Erythroblast (primary cell): ENCODE data around the gene DENND4C.

ENCODE experiments used
- GATA1 ChIP-seq: IDR thresholded peaks from 2 replicates; pipeline ENCODE4 v1.6.1; 2011; ENCODE audit warnings: low read depth, mild to moderate bottlenecking, control low read depth, low read length, moderate library complexity
- POLR2A ChIP-seq: IDR thresholded peaks from 2 replicates; pipeline ENCODE4 v1.6.1; 2011; ENCODE audit warnings: mild to moderate bottlenecking, low read length

DNA sequence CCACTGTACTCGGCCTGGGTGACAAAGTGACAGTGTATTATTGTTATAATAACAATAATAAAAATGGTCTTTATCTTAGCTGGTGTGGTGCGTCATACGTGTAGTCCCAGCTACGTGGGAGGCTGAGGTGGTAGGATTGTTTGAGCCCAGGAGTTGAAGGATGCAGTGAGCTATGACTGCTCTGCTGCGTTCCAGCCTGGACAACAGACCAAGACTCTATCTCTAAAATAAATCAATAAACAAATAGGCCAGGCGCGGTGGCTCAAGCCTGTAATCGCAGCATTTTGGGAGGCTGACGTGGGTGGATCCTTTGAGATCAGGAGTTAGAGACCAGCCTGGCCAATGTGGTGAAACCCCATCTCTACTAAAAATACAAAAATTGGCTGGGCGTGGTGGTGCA lies 9.2 kb upstream of the DENND4C start:
- TF ChIP-seq POLR2A (no peak), GATA1 (no peak)
